Left ventricle myocardium inferior (tissue), 1 donor: Measurements from ENCODE around the gene SHISAL1. TPM values are rescaled to one million over a fixed set of nuclear protein-coding genes. Genes with fewer than 3 reads are reported as not detected.

Source experiments
- DNase-seq: peaks from one replicate; pipeline ENCODE4 v3.0.0-alpha.2; 2020
- H3K27ac ChIP-seq: fragments of 200-600 bp; replicated peaks from 2 replicates; pipeline ENCODE4 v1.8.0; 2021
- H3K27me3 ChIP-seq: fragments of 200-600 bp; 2 replicates; pipeline ENCODE4 v1.8.0; 2021; ENCODE audit warnings: low read depth
- H3K36me3 ChIP-seq: fragments of 200-600 bp; 2 replicates; pipeline ENCODE4 v1.8.0; 2021
- H3K4me1 ChIP-seq: fragments of 200-600 bp; 2 replicates; pipeline ENCODE4 v1.8.0; 2021
- H3K4me3 ChIP-seq: fragments of 200-600 bp; 2 replicates; pipeline ENCODE4 v1.8.0; 2021; ENCODE audit warnings: mild to moderate bottlenecking, moderate library complexity
- H3K9me3 ChIP-seq: fragments of 200-600 bp; replicated peaks from 2 replicates; pipeline ENCODE4 v1.8.0; 2021
- CTCF ChIP-seq: fragments of 200-600 bp; IDR thresholded peaks from 2 replicates; pipeline ENCODE4 v1.8.0; 2021; ENCODE audit warnings: antibody characterized with exemption, mild to moderate bottlenecking, borderline replicate concordance
- intact Hi-C: fragments of 100-400 bp; cut with micrococcal nuclease; formaldehyde crosslinking; loops from one replicate; pipeline ENCODE4 v1.11.0; 2022
- total RNA-seq: library from RNA; stranded (reverse); fragmentation: NEBNext Ultra II Directional; extraction: Animal tissue kit (Norgen Biotek cat#: 25700); gene quantifications from one replicate; pipeline ENCODE4 v1.2.1, GENCODE V29; 2021
- donor health status: DM: no; HTN: yes; CAD: no; lungs with severe emphysema.

SHISAL1 gene
- total RNA-seq, 1 donor from 2014 or later, result 1.3 TPM

- no peak overlapping the region for H3K27ac ChIP-seq
- TF ChIP-seq CTCF, result no peak
- no peaks in the 10 kb centered on the region for H3K9me3 ChIP-seq
- no peaks in the 10 kb centered on the region for H3K27me3 ChIP-seq
- no peaks in the 10 kb centered on the region for H3K36me3 ChIP-seq
- no peak for DNase-seq
- H3K4me3 ChIP-seq, result no peak overlapping the region
- H3K4me1 ChIP-seq, result peaks cover 18% of the 10 kb centered on the region
- intact Hi-C loops, result no loop called here
Observed at GRCh38 chr22:44309137-44309536, 3.6 kb downstream of the SHISAL1 start.

- Histone ChIP-seq H3K4me1 (peaks cover 18% of the 10 kb centered on the region), H3K36me3 (no peaks in the 10 kb centered on the region), H3K4me3 (no peak overlapping the region), H3K9me3 (no peaks in the 10 kb centered on the region), H3K27me3 (no peaks in the 10 kb centered on the region), H3K27ac (peak overlapping the region; percentile 46)
- TF ChIP-seq CTCF, result no peak
- no peak for DNase-seq
- intact Hi-C loops, result no loop called here
Observed at GRCh38 chr22:44307509-44308169, 5.1 kb downstream of the SHISAL1 start.

- Histone ChIP-seq H3K27me3 (no peaks in the 10 kb centered on the region), H3K4me1 (peaks cover 18% of the 10 kb centered on the region), H3K9me3 (no peaks in the 10 kb centered on the region), H3K4me3 (no peak overlapping the region), H3K27ac (no peak overlapping the region), H3K36me3 (no peaks in the 10 kb centered on the region)
- TF ChIP-seq CTCF, result no peak
- intact Hi-C loops, result no loop called here
- DNase-seq, result no peak
Observed at GRCh38 chr22:44305888-44306287, 6.9 kb downstream of the SHISAL1 start.

GRCh38 chr22:44305455-44305854 lies 7.3 kb downstream of the SHISAL1 start:
- TF ChIP-seq CTCF, result no peak
- Histone ChIP-seq H3K27me3 (no peaks in the 10 kb centered on the region), H3K36me3 (no peaks in the 10 kb centered on the region), H3K4me1 (peaks cover 18% of the 10 kb centered on the region), H3K27ac (no peak overlapping the region), H3K9me3 (no peaks in the 10 kb centered on the region), H3K4me3 (no peak overlapping the region)
- intact Hi-C loops, result no loop called here
- DNase-seq, result no peak

- intact Hi-C loops, result no loop called here
- TF ChIP-seq CTCF, result no peak
- Histone ChIP-seq H3K27me3 (no peaks in the 10 kb centered on the region), H3K9me3 (no peaks in the 10 kb centered on the region), H3K27ac (no peak overlapping the region), H3K36me3 (no peaks in the 10 kb centered on the region), H3K4me3 (no peak overlapping the region), H3K4me1 (peaks cover 18% of the 10 kb centered on the region)
- no peak for DNase-seq
Observed at GRCh38 chr22:44304911-44305310, 7.8 kb downstream of the SHISAL1 start.
